ENCODE data around the gene IZUMO1.
"Not testable (repeated sequence)": the region's sequence is repeated elsewhere in the genome, so short reads cannot be mapped to it uniquely, and the experiment has no call there.

IZUMO1 gene

DNA sequence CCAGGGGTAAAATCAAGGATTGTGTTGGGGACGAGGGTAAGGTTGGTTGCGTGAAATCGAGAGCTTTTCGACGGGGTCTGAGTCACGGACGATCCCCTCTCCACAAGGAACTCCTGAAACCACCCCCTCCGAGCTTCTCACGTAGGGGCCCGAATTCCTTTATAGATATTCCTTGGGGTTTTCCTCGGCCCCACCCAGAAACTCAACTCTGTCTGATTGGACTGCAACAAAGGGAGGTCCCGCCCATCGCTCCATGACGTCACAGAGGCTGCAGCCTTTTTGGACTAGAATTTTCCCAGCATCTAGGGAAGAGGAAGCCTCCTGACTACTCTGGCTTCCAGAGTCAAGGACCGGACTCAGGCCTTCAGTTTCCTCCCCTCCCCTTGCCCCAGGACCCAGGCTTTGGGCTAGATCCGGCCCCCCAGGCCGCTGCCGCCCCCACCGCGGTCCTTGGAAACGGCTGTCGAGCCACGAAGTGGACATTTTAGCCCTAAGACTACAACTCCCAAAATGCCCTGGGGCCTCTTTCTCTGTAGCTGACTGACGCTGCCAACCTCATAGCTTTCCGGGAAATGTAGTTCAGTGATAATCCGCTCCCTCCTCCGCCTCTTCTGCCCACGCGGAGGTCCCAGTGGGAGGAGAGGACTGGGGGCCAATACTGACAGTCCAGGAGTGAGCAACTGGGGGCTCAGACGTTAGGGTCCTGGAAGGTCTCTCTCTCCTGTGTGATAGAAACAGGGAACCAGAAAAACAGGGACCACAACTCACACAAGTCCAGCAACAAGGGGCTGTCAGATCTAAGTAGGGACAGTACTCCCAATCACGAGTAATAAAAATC is at the start of gene IZUMO1:
IZUMO1 (minus strand) TSS at position 172 of the 838 bp plus-strand sequence. CDS start 1,050 bp downstream, outside the sequence.
- peak within 1 kb of the TSS; percentile 55 for H3K4me3 ChIP-seq (ENCODE audit: low read depth, low read length)

GRCh38 chr19:48795685-48796070 is 49.0 kb upstream of the IZUMO1 start:
- H3K4me3 ChIP-seq (ENCODE audit: low read depth, low read length), result no peak overlapping the region

- H3K4me3 ChIP-seq (ENCODE audit: low read depth, low read length), result peak overlapping the region; percentile 89
Measured at GRCh38 chr19:48795055-48795684, 48.5 kb upstream of the IZUMO1 start.

DNA sequence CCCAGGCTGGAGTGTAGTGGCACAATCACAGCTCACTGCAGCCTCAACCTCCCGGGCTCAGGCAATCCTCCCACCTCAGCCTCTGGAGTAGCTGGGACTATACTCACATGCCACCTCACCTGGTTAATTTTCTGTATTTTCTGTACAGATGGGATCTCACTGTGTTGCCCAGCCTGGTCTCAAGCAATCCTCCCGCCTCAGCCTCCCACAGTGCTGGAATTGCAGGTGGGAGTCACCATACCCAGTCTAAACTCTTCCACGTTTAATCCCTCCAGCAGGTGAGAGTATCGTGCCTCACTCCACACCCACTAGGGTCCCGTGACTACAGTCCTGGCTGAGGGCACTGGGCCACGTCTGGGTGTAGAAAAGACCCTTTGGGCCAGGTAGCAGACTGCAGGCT is 47.6 kb upstream of the IZUMO1 start:
- no peak overlapping the region for H3K4me3 ChIP-seq (ENCODE audit: low read depth, low read length)

DNA sequence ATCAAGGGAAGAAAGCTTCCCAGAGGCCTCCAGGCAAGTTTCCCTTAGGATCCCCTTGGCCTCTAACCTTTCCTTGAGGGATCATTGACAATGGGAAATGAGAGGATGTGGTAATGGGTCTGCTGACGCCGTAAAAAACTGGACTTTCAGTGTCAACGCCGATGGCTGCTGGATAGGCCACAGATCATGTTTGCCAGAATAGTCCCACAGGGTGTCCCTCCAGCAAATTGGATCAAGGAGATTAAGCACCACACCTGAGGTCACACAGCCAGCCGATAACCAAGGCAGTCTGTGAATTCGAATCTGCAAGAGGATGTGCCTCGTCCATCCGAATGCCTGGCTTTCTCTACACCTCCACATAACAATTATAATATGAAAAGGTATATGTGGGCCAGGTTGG is 46.6 kb upstream of the IZUMO1 start:
- no peak overlapping the region for H3K4me3 ChIP-seq (ENCODE audit: low read depth, low read length)

- not testable (repeated sequence) for H3K4me3 ChIP-seq (ENCODE audit: low read depth, low read length)
Measured at GRCh38 chr19:48787331-48787730, 40.6 kb upstream of the IZUMO1 start.

GRCh38 chr19:48786422-48786821 is 39.7 kb upstream of the IZUMO1 start:
- H3K4me3 ChIP-seq (ENCODE audit: low read depth, low read length), result not testable (repeated sequence)

DNA sequence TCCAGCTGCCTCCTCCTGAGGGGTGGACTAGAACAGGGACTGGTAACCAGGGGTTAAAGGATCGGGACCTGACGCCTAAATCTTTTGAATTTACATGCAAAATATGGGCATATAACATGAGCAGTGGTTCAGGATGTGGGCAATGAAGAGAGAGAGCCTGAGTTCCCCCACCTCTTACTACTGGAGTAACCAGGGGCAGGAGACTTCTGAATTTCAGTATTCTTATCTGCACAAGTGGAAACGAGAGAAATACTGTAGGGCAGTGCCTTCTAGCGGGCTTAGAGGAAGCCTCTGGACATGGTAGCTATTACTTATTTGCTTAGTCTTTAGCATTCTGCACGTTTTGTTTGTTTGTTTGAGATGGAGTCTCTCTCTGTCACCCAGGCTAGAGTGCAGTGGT is 37.8 kb upstream of the IZUMO1 start:
- H3K4me3 ChIP-seq (ENCODE audit: low read depth, low read length), result no peak overlapping the region

GRCh38 chr19:48780631-48781391 is 34.1 kb upstream of the IZUMO1 start:
- H3K4me3 ChIP-seq (ENCODE audit: low read depth, low read length), result no peak overlapping the region

GRCh38 chr19:48779636-48780035 is 32.9 kb upstream of the IZUMO1 start:
- no peak overlapping the region for H3K4me3 ChIP-seq (ENCODE audit: low read depth, low read length)

DNA sequence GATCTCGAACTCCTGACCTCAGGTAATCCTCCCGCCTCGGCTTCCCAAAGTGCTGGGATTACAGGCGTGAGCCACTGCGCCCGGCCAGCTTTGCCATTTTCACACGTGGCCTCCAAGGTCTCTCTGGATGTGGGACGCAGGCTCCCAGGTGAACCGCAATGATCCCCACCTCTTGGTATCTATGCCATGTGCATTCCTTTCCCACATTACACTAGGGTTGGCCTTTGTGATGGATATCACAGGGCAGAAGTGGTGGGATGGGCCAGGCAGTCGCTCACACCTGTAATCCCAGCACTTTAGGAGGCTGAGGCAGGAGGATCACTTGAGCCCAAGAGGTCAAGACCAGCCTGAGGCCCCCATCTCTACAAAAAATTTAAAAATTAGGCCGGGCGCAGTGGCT is 31.0 kb upstream of the IZUMO1 start:
- no peak overlapping the region for H3K4me3 ChIP-seq (ENCODE audit: low read depth, low read length)

GRCh38 chr19:48777139-48777538 is 30.4 kb upstream of the IZUMO1 start:
- no peak overlapping the region for H3K4me3 ChIP-seq (ENCODE audit: low read depth, low read length)

GRCh38 chr19:48772503-48772953 is 25.8 kb upstream of the IZUMO1 start:
- no peak overlapping the region for H3K4me3 ChIP-seq (ENCODE audit: low read depth, low read length)

DNA sequence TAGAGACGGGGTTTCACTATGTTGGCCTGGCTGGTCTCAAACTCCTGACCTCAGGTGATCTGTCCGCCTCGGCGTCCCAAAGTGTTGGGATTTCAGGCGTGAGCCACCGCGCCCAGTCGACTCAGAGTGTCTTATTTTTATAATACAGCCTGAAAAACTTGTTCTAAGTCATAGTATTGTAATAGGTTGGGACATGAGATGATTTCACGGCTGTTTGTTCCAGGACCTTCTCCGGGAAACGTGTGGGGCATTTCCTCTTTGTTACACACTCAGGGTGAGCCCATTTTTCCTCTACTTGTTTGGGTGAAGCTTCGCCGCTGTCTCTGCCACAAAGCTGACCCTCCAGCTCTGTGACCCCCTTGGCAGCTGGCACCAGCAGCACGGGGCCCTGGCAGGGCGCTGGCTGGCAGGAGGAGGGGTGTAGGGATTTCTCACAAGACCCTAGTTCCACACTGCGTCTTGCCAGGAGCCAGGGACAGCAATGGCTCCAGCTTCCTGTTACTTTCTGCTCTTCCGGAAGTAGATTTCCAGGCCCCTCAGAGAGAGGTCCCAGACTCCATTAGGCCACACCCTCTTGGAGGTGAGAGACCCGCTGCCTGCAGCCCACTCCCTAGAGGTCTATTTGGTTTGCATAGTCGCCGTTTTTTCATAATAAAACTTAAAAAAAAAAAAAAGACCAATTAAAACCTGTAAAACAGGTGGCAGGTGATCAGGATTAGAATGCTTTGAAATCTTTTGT is 24.2 kb upstream of the IZUMO1 start:
- no peak overlapping the region for H3K4me3 ChIP-seq (ENCODE audit: low read depth, low read length)

DNA sequence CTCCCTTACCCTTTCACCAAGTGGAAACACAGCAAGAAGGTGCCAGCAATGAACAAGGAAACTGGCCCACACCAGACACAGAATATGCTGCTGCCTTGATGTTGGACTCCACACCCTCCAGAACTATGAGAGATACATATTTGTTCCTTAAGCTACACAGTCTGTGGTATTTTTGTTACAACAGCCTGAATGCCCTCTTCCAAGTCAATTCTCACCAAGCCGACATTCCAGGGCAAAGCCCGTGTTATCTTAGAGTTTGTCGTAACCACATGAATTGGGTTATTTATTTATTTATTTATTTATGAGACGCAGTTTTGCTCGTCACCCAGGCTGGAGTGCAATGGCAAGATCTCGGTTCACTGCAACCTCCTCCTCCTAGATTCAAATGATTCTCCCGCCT is 23.6 kb upstream of the IZUMO1 start:
- H3K4me3 ChIP-seq (ENCODE audit: low read depth, low read length), result no peak overlapping the region

GRCh38 chr19:48768994-48769713 is 22.4 kb upstream of the IZUMO1 start:
- no peak overlapping the region for H3K4me3 ChIP-seq (ENCODE audit: low read depth, low read length)

DNA sequence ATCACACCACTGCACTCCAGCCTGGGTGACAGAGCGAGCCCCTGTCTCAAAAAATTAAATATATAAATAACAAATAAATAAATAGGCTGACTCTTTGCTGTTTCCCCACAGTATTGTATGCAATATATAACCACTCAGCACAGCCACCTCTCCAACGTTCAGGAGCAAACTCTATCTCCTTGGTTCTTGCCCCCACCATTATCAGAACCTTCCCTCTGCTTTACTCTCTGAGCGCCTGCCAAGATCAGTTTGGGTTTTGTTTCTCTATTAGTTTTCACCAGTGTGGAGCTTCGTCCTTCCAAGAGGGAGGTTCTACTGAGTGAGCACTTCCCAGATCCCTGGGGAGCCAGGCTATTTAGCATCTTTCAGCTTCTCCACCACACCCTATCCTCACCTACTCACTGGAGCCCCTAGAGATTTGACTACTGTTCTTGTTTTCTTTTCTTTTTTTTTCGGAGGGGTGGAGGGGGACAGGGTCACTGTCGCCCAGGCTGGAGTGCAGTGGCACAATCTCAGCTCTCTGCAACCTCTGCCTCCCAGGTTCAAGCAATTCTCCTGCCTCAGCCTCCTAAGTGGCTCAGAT is 21.6 kb upstream of the IZUMO1 start:
- H3K4me3 ChIP-seq (ENCODE audit: low read depth, low read length), result not testable (repeated sequence)

GRCh38 chr19:48765816-48766215 is 19.1 kb upstream of the IZUMO1 start:
- H3K4me3 ChIP-seq (ENCODE audit: low read depth, low read length), result not testable (repeated sequence)

- H3K4me3 ChIP-seq (ENCODE audit: low read depth, low read length), result no peak overlapping the region
Measured at GRCh38 chr19:48760504-48761205, 13.9 kb upstream of the IZUMO1 start.
